DND-41 (cell line): Measurements from ENCODE around the gene OR8B4.

Experiments used
- ATAC-seq: fragments of 200-7000 bp; cut with Tn5 transposase; 3 replicates; pipeline ENCODE4 v1.9.1; 2021; ENCODE audit warnings: low read depth; ENCODE audit not compliant: insufficient read depth
- DNase-seq: peaks from one replicate; pipeline ENCODE4 v3.0.0-alpha.2; 2020
- H2AFZ ChIP-seq: 2 replicates; pipeline ENCODE4 v1.6.0; 2012; ENCODE audit warnings: low read depth, low read length
- H3K27ac ChIP-seq: 2 replicates; pipeline ENCODE4 v1.5.1; 2012; ENCODE audit warnings: low read length, inconsistent platforms
- H3K27me3 ChIP-seq: fragments of 200-600 bp; sonication (generic); 2 replicates; pipeline ENCODE4 v1.6.0; 2012; ENCODE audit warnings: low read length, mild to moderate bottlenecking, inconsistent platforms; ENCODE audit not compliant: insufficient read depth, poor library complexity
- H3K36me3 ChIP-seq: 2 replicates; pipeline ENCODE4 v1.5.1; 2012; ENCODE audit warnings: low read length, inconsistent platforms; ENCODE audit not compliant: insufficient read depth
- H3K4me1 ChIP-seq: 2 replicates; pipeline ENCODE4 v1.5.1; 2012; ENCODE audit warnings: mild to moderate bottlenecking, low read length; ENCODE audit not compliant: insufficient read depth
- H3K4me2 ChIP-seq: 2 replicates; pipeline ENCODE4 v1.6.0; 2012; ENCODE audit warnings: mild to moderate bottlenecking, moderate library complexity, low read length, inconsistent platforms; ENCODE audit not compliant: insufficient read depth
- H3K4me3 ChIP-seq, 2 experiments: fragments of 200-600 bp in 1 of 2; shearing (Covaris generic) in 1 of 2; 2 replicates each; pipeline ENCODE4 v1.5.1; 2012 to 2016; ENCODE audit warnings: inconsistent platforms in 2 of 2, low read length in 2 of 2, mild to moderate bottlenecking in 2 of 2, low read depth in 1 of 2, moderate library complexity in 1 of 2
- H3K79me2 ChIP-seq: 2 replicates; pipeline ENCODE4 v1.6.0; 2012; ENCODE audit warnings: low read length, inconsistent platforms; ENCODE audit not compliant: insufficient read depth
- H3K9ac ChIP-seq: 2 replicates; pipeline ENCODE4 v1.6.0; 2012; ENCODE audit warnings: low read depth, mild to moderate bottlenecking, inconsistent platforms, low read length, moderate library complexity
- H3K9me3 ChIP-seq: 2 replicates; pipeline ENCODE4 v1.5.1; 2012; ENCODE audit warnings: low read length, moderate library complexity, mild to moderate bottlenecking, inconsistent platforms; ENCODE audit not compliant: insufficient read depth, severe bottlenecking
- H4K20me1 ChIP-seq: 2 replicates; pipeline ENCODE4 v1.6.0; 2012; ENCODE audit warnings: low read length; ENCODE audit not compliant: insufficient read depth
- EZH2 ChIP-seq: IDR thresholded peaks from 3 replicates; pipeline ENCODE4 v1.6.1; 2012; ENCODE audit warnings: borderline replicate concordance, low read depth, mild to moderate bottlenecking, moderate library complexity, low read length, inconsistent platforms; ENCODE audit not compliant: severe bottlenecking
- TF ChIP-seq, protein P1 (sequence below): IDR thresholded peaks from 2 replicates; pipeline ENCODE4 v1.5.1; 2012; ENCODE audit warnings: borderline replicate concordance, low read length, moderate library complexity, mild to moderate bottlenecking; ENCODE audit not compliant: poor library complexity, severe bottlenecking; ENCODE audit errors: extremely low read depth

OR8B4 gene, protein sequence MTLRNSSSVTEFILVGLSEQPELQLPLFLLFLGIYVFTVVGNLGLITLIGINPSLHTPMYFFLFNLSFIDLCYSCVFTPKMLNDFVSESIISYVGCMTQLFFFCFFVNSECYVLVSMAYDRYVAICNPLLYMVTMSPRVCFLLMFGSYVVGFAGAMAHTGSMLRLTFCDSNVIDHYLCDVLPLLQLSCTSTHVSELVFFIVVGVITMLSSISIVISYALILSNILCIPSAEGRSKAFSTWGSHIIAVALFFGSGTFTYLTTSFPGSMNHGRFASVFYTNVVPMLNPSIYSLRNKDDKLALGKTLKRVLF

DNA sequence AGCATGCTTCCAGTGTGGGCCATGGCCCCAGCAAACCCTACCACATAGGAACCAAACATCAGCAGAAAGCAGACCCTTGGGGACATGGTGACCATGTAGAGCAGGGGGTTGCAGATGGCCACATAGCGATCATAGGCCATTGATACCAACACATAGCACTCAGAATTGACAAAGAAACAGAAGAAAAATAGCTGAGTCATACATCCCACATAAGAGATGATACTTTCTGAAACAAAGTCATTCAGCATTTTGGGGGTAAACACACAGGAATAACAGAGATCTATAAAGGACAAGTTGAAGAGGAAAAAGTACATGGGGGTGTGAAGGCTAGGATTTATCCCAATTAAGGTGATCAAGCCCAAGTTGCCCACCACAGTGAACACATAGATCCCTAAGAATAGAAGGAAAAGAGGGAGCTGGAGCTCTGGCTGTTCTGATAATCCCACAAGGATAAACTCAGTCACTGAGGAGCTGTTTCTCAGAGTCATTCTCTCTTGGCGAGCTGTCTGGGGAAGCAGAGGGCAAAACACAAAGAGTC, at the start of gene OR8B4:
Gene OR8B4, minus strand, starts transcription at position 488 of the 538 bp plus-strand sequence. Its CDS starts 0 bp downstream, at position 488.
- DNase-seq (no peak), ATAC-seq (no peak)
- Histone ChIP-seq H3K4me1 (no peaks in the 10 kb centered on the region), H3K79me2 (no peaks in the 10 kb centered on the region), H2AFZ (no peak within 1 kb of the TSS), H3K9ac (no peak within 1 kb of the TSS), H4K20me1 (no peaks in the 10 kb centered on the region), H3K27ac (no peak within 1 kb of the TSS), H3K27me3 (no peaks in the 10 kb centered on the region), H3K4me2 (no peak within 1 kb of the TSS), H3K9me3 (no peaks in the 10 kb centered on the region), H3K4me3 (no peak within 1 kb of the TSS), H3K36me3 (no peaks in the 10 kb centered on the region)
- no peak for TF ChIP-seq EZH2
- TF ChIP-seq, protein P1, sequence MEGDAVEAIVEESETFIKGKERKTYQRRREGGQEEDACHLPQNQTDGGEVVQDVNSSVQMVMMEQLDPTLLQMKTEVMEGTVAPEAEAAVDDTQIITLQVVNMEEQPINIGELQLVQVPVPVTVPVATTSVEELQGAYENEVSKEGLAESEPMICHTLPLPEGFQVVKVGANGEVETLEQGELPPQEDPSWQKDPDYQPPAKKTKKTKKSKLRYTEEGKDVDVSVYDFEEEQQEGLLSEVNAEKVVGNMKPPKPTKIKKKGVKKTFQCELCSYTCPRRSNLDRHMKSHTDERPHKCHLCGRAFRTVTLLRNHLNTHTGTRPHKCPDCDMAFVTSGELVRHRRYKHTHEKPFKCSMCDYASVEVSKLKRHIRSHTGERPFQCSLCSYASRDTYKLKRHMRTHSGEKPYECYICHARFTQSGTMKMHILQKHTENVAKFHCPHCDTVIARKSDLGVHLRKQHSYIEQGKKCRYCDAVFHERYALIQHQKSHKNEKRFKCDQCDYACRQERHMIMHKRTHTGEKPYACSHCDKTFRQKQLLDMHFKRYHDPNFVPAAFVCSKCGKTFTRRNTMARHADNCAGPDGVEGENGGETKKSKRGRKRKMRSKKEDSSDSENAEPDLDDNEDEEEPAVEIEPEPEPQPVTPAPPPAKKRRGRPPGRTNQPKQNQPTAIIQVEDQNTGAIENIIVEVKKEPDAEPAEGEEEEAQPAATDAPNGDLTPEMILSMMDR, result no peak

DNA sequence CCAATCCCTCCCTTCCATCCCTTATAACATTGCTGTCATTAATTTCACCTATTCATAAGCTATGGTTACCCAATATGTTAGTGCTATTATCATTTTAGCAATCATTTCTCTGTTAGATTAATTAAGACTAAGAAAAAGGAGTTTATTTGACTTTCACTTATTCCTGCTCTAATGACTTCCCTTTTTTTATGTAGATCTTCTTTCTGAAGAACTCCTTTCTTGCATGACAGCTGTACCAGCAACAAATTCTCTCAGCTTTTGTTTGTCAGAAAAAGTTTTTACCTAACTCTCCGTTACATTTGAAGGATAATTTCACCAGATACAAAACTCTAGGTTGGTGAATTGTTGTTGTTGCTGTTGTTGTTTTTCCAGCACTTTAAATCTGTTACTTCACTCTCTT, 49.4 kb upstream of the OR8B4 start:
- TF ChIP-seq, protein P1, result no peak
- no peak for TF ChIP-seq EZH2
- no peak for ATAC-seq
- H3K27me3 ChIP-seq, result peaks cover 12% of the 10 kb centered on the region
- H3K36me3 ChIP-seq, result no peaks in the 10 kb centered on the region
- no peak overlapping the region for H3K4me2 ChIP-seq
- no peaks in the 10 kb centered on the region for H3K79me2 ChIP-seq
- H3K4me1 ChIP-seq, result no peaks in the 10 kb centered on the region
- no peak overlapping the region for H3K27ac ChIP-seq
- H3K9ac ChIP-seq, result no peak overlapping the region
- H3K4me3 ChIP-seq, result no peak overlapping the region
- H2AFZ ChIP-seq, result no peak overlapping the region
- no peaks in the 10 kb centered on the region for H3K9me3 ChIP-seq
- H4K20me1 ChIP-seq, result no peaks in the 10 kb centered on the region
- no peak for DNase-seq

DNA sequence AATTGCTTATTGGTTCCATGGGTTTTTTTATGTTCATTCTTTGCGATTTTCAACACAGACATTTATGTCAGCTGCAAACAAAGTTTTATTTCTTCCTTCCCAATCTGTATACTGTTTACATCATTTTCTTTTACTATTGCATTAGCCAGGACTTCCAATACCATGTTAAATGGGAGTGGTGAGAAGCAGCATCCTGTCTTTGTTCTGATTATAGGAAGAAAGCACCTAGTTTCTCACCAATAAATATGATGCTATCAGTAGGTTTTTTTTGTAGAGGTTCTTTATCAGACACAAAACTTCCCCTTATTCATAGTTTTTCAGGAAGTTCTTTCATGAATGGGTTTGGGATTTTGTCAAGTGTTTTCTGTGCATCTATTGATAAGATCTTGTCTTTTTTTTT, 48.8 kb upstream of the OR8B4 start:
- Histone ChIP-seq H3K9me3 (no peaks in the 10 kb centered on the region), H3K27ac (no peak overlapping the region)

More for the DNA sequence above, 48.8 kb upstream of the OR8B4 start:
- Histone ChIP-seq H4K20me1 (no peaks in the 10 kb centered on the region), H2AFZ (no peak overlapping the region), H3K36me3 (no peaks in the 10 kb centered on the region), H3K9ac (no peak overlapping the region), H3K4me3 (no peak overlapping the region), H3K4me1 (no peaks in the 10 kb centered on the region), H3K79me2 (no peaks in the 10 kb centered on the region), H3K4me2 (no peak overlapping the region), H3K27me3 (peaks cover 12% of the 10 kb centered on the region)
- no peak for DNase-seq
- no peak for ATAC-seq
- TF ChIP-seq, protein P1, result no peak
